ENCODE results near the gene RNASET2.

RNASET2 gene

GRCh38 chr6:166927935-166928643, 28.3 kb downstream of the RNASET2 start:
- no peak overlapping the region for H3K27ac ChIP-seq (replicated peaks)
- TF ChIP-seq SPI1 (IDR thresholded peaks at IDR 0.05; ENCODE audit: borderline replicate concordance, low read depth) (no peak), REST (IDR thresholded peaks at IDR 0.05; ENCODE audit: insufficient replicate concordance, low read depth) (no peak), CTCF (IDR thresholded peaks at IDR 0.05; ENCODE audit: insufficient read depth, low read length) (no peak), GABPA (IDR thresholded peaks at IDR 0.05; ENCODE audit: low read depth) (no peak), POLR2AphosphoS5 (IDR thresholded peaks at IDR 0.05; ENCODE audit: low read depth) (no peak)
- H3K4me3 ChIP-seq (replicated peaks; ENCODE audit: insufficient read depth, low read length) = no peak overlapping the region
- H3K27me3 ChIP-seq (ENCODE audit: insufficient read depth, poor library complexity, severe bottlenecking) = no peaks in the 10 kb centered on the region
- no peak for DNase-seq (ENCODE audit: low read depth in 1 of 2, low spot score in 1 of 2)

GRCh38 chr6:166927240-166927934, 29.0 kb downstream of the RNASET2 start:
- no peak for TF ChIP-seq SPI1 (IDR thresholded peaks at IDR 0.05; ENCODE audit: borderline replicate concordance, low read depth)
- no peak for TF ChIP-seq CTCF (IDR thresholded peaks at IDR 0.05; ENCODE audit: insufficient read depth, low read length)
- TF ChIP-seq POLR2AphosphoS5 (IDR thresholded peaks at IDR 0.05; ENCODE audit: low read depth) = no peak
- TF ChIP-seq GABPA (IDR thresholded peaks at IDR 0.05; ENCODE audit: low read depth) = no peak
- TF ChIP-seq REST (IDR thresholded peaks at IDR 0.05; ENCODE audit: insufficient replicate concordance, low read depth) = no peak
- Histone ChIP-seq H3K4me3 (replicated peaks; ENCODE audit: insufficient read depth, low read length) (no peak overlapping the region), H3K27ac (replicated peaks) (no peak overlapping the region), H3K27me3 (ENCODE audit: insufficient read depth, poor library complexity, severe bottlenecking) (no peaks in the 10 kb centered on the region)
- DNase-seq (ENCODE audit: low read depth in 1 of 2, low spot score in 1 of 2) = no peak

- DNase-seq (ENCODE audit: low read depth in 1 of 2, low spot score in 1 of 2) = no peak
- TF ChIP-seq CTCF (IDR thresholded peaks at IDR 0.05; ENCODE audit: insufficient read depth, low read length) = no peak
- no peak for TF ChIP-seq REST (IDR thresholded peaks at IDR 0.05; ENCODE audit: insufficient replicate concordance, low read depth)
- no peak for TF ChIP-seq POLR2AphosphoS5 (IDR thresholded peaks at IDR 0.05; ENCODE audit: low read depth)
- TF ChIP-seq SPI1 (IDR thresholded peaks at IDR 0.05; ENCODE audit: borderline replicate concordance, low read depth) = no peak
- no peak overlapping the region for H3K4me3 ChIP-seq (replicated peaks; ENCODE audit: insufficient read depth, low read length)
- H3K27me3 ChIP-seq (ENCODE audit: insufficient read depth, poor library complexity, severe bottlenecking) = no peaks in the 10 kb centered on the region
- no peak overlapping the region for H3K27ac ChIP-seq (replicated peaks)
These were observed 29.6 kb downstream of the RNASET2 start for GRCh38 chr6:166926748-166927147.

Measured in HL-60 (cell line).